Vagina (tissue), 2 donors: ENCODE measurements around the gene RPH3AL. TPM values are rescaled to one million over a fixed set of nuclear protein-coding genes. Genes with fewer than 3 reads are reported as not detected.

Source experiments
- DNase-seq, 2 donors: peaks; one replicate each; pipeline ENCODE4 v3.0.0-alpha.2; 2017; ENCODE audit errors: extremely low spot score in 2 of 2
- H3K27ac ChIP-seq: fragments of 200-600 bp; sonication (generic); one replicate; pipeline ENCODE4 v1.5.1; 2019
- H3K27me3 ChIP-seq: fragments of 200-600 bp; sonication (generic); one replicate; pipeline ENCODE4 v1.5.1; 2019
- H3K36me3 ChIP-seq, 2 donors: fragments of 200-600 bp; sonication (generic); one replicate each; pipeline ENCODE4 v1.5.1; 2017 to 2019
- H3K4me1 ChIP-seq: fragments of 200-600 bp; sonication (generic); one replicate; pipeline ENCODE4 v1.5.1; 2019
- H3K4me3 ChIP-seq, 2 donors: fragments of 200-600 bp; sonication (generic); 1 replicate in 1 of 2; 2 replicates in 1 of 2; pipeline ENCODE4 v1.5.1; 2016 to 2019
- H3K9me3 ChIP-seq: fragments of 200-600 bp; sonication (generic); one replicate; pipeline ENCODE4 v1.5.1; 2019
- CTCF ChIP-seq, 3 experiments: fragments of 450-650 bp in 2 of 3; fragments of 200-600 bp in 1 of 3; sonication (generic) in 1 of 3; IDR thresholded peaks; one replicate each; pipeline ENCODE4 v1.5.1; 2017 to 2019; ENCODE audit warnings: antibody characterized with exemption in 3 of 3, mild to moderate bottlenecking in 2 of 3, moderate library complexity in 2 of 3
- POLR2A ChIP-seq, 2 donors: fragments of 450-650 bp; IDR thresholded peaks; one replicate each; pipeline ENCODE4 v1.6.1; 2017; ENCODE audit warnings: antibody characterized with exemption in 2 of 2, mild to moderate bottlenecking in 2 of 2, moderate library complexity in 2 of 2
- POLR2AphosphoS5 ChIP-seq, 2 donors: sonication (generic); formaldehyde crosslinking; IDR thresholded peaks; one replicate each; pipeline ENCODE4 v1.9.0; 2017; ENCODE audit warnings: antibody characterized with exemption in 2 of 2, mild to moderate bottlenecking in 2 of 2, low read depth in 1 of 2; ENCODE audit not compliant: insufficient read depth in 1 of 2
- intact Hi-C: fragments of 100-400 bp; cut with DNase I; formaldehyde crosslinking; loops from one replicate; pipeline ENCODE4 v1.15.1; 2023
- total RNA-seq: library from RNA; depleted of rRNA; stranded (reverse); fragments of >200 nt; gene quantifications from one replicate; pipeline ENCODE4 v1.2.3, GENCODE V29; 2016

Gene RPH3AL
- total RNA-seq, 1 donor from 2014 or later, result 43.5 TPM

GRCh38 chr17:299546-299945 lies 53.1 kb downstream of the RPH3AL start:
- Histone ChIP-seq H3K9me3 (no peaks in the 10 kb centered on the region), H3K36me3 (no peaks in the 10 kb centered on the region), H3K4me1 (no peaks in the 10 kb centered on the region), H3K27ac (no peak overlapping the region), H3K4me3 (no peak overlapping the region), H3K27me3 (no peaks in the 10 kb centered on the region)
- intact Hi-C loops, result no loop called here
- DNase-seq, result no peak
- TF ChIP-seq POLR2AphosphoS5 (IDR thresholded peaks at IDR 0.05; ENCODE audit: insufficient read depth in 1 of 2, low read depth in 1 of 2) (no peak), POLR2A (IDR thresholded peaks at IDR 0.05) (no peak), CTCF (IDR thresholded peaks at IDR 0.05) (no peak)

GRCh38 chr17:298791-299450 lies 53.7 kb downstream of the RPH3AL start:
- no peaks in the 10 kb centered on the region for H3K36me3 ChIP-seq
- intact Hi-C loops, result no loop called here
- H3K9me3 ChIP-seq, result no peaks in the 10 kb centered on the region
- H3K27me3 ChIP-seq, result no peaks in the 10 kb centered on the region
- no peak for TF ChIP-seq CTCF (IDR thresholded peaks at IDR 0.05)
- TF ChIP-seq POLR2AphosphoS5 (IDR thresholded peaks at IDR 0.05; ENCODE audit: insufficient read depth in 1 of 2, low read depth in 1 of 2), result peak in 1 of 2 donors; percentile 38
- TF ChIP-seq POLR2A (IDR thresholded peaks at IDR 0.05), result no peak
- H3K27ac ChIP-seq, result no peak overlapping the region
- no peak overlapping the region for H3K4me3 ChIP-seq
- DNase-seq, result no peak
- no peaks in the 10 kb centered on the region for H3K4me1 ChIP-seq

GRCh38 chr17:297758-298157 lies 54.8 kb downstream of the RPH3AL start:
- intact Hi-C loops, result no loop called here
- no peaks in the 10 kb centered on the region for H3K27me3 ChIP-seq

GRCh38 chr17:296906-297690 lies 55.5 kb downstream of the RPH3AL start:
- no peaks in the 10 kb centered on the region for H3K36me3 ChIP-seq
- no peaks in the 10 kb centered on the region for H3K4me1 ChIP-seq
- H3K27ac ChIP-seq, result no peak overlapping the region
- DNase-seq, result no peak
- intact Hi-C loops, result no loop called here
- no peaks in the 10 kb centered on the region for H3K27me3 ChIP-seq
- H3K9me3 ChIP-seq, result no peaks in the 10 kb centered on the region
- TF ChIP-seq CTCF (IDR thresholded peaks at IDR 0.05), result no peak
- TF ChIP-seq POLR2AphosphoS5 (IDR thresholded peaks at IDR 0.05; ENCODE audit: insufficient read depth in 1 of 2, low read depth in 1 of 2), result no peak
- TF ChIP-seq POLR2A (IDR thresholded peaks at IDR 0.05), result no peak
- no peak overlapping the region for H3K4me3 ChIP-seq

More at GRCh38 chr17:297758-298157, 54.8 kb downstream of the RPH3AL start:
- DNase-seq, result no peak
- Histone ChIP-seq H3K27ac (no peak overlapping the region), H3K36me3 (no peaks in the 10 kb centered on the region), H3K9me3 (no peaks in the 10 kb centered on the region), H3K4me3 (no peak overlapping the region), H3K4me1 (no peaks in the 10 kb centered on the region)
- no peak for TF ChIP-seq POLR2AphosphoS5 (IDR thresholded peaks at IDR 0.05; ENCODE audit: insufficient read depth in 1 of 2, low read depth in 1 of 2)

GRCh38 chr17:296379-296778 lies 56.2 kb downstream of the RPH3AL start:
- Histone ChIP-seq H3K4me1 (no peaks in the 10 kb centered on the region), H3K4me3 (no peak overlapping the region), H3K27ac (no peak overlapping the region), H3K27me3 (no peaks in the 10 kb centered on the region), H3K9me3 (no peaks in the 10 kb centered on the region), H3K36me3 (no peaks in the 10 kb centered on the region)
- TF ChIP-seq POLR2A (IDR thresholded peaks at IDR 0.05) (no peak), CTCF (IDR thresholded peaks at IDR 0.05) (no peak), POLR2AphosphoS5 (IDR thresholded peaks at IDR 0.05; ENCODE audit: insufficient read depth in 1 of 2, low read depth in 1 of 2) (no peak)
- no peak for DNase-seq
- intact Hi-C loops, result no loop called here
